HepG2 (cell line): ENCODE results near the gene BACH1. TPM values are rescaled to one million over a fixed set of nuclear protein-coding genes. Genes with fewer than 3 reads are reported as not detected.
"Not testable (repeated sequence)": the region's sequence is repeated elsewhere in the genome, so short reads cannot be mapped to it uniquely, and the experiment has no call there.

Source experiments
- ATAC-seq: fragments of 200-7000 bp; cut with Tn5 transposase; 3 replicates; pipeline ENCODE4 v1.9.1; 2020; ENCODE audit warnings: mild to moderate bottlenecking, moderate library complexity
- BruUV-seq: library from RNA; stranded (reverse); fragments of 400-500 nt; replicated peaks from 2 replicates; lab custom pipeline; 2021; lab: Mats Ljungman, UMichigan
- CTCF ChIA-PET: fragments of 300-600 bp; formaldehyde crosslinking; extraction: SDS; loops from one replicate; lab custom pipeline; 2021; ENCODE audit warnings: low total read pairs, inconsistent platforms, low intra/inter-chr PET ratio; lab: Yijun Ruan, JAX
- POLR2A ChIA-PET: fragments of 350-600 bp; sonication (Branson Sonifier 250); formaldehyde crosslinking; loops from one replicate; lab custom pipeline; 2020; ENCODE audit warnings: antibody characterized with exemption, inconsistent platforms; lab: Yijun Ruan, JAX
- DNase-seq: peaks from one replicate; pipeline ENCODE4 v3.0.0-alpha.2; 2015; ENCODE audit warnings: low spot score
- FAIRE-seq: peaks from 3 replicates; lab custom pipeline; 2011; peaks lifted over from hg19 to GRCh38; lab: Jason Lieb, UNC
- H2AFZ ChIP-seq: one replicate; pipeline ENCODE4 v1.6.1; 2011; ENCODE audit warnings: low read length, inconsistent platforms
- H3K27ac ChIP-seq: fragments of 300-600 bp; 3 replicates; pipeline ENCODE4 v1.8.0; 2011; ENCODE audit warnings: mixed run types, mild to moderate bottlenecking, mixed read lengths, low read length, inconsistent platforms; ENCODE audit not compliant: insufficient read depth; ENCODE audit errors: extremely low read length
- H3K27me3 ChIP-seq, 2 experiments: fragments of 200-600 bp in 1 of 2; 2 replicates in 1 of 2; 3 replicates in 1 of 2; pipeline versions ENCODE4 v1.6.0 to v1.8.0; 2011; ENCODE audit warnings: low read length in 2 of 2, mild to moderate bottlenecking in 2 of 2, moderate library complexity in 2 of 2, inconsistent platforms in 1 of 2; ENCODE audit not compliant: insufficient read depth in 2 of 2, control insufficient read depth in 1 of 2
- H3K36me3 ChIP-seq, 2 experiments: fragments of 200-600 bp in 1 of 2; replicated peaks in 1 of 2; 2 replicates in 1 of 2; 3 replicates in 1 of 2; pipeline versions ENCODE4 v1.5.1 to v1.8.0; 2011; ENCODE audit warnings: low read length in 2 of 2, inconsistent platforms in 1 of 2; ENCODE audit not compliant: insufficient read depth in 2 of 2, control insufficient read depth in 1 of 2
- H3K4me1 ChIP-seq: 2 replicates; pipeline ENCODE4 v1.5.1; 2012; ENCODE audit warnings: low read length, inconsistent platforms; ENCODE audit not compliant: insufficient read depth
- H3K4me2 ChIP-seq: 2 replicates; pipeline ENCODE4 v1.6.0; 2011; ENCODE audit warnings: low read depth, low read length, inconsistent platforms
- H3K4me3 ChIP-seq, 3 experiments: fragments of 200-600 bp in 1 of 3; sonication (generic), shearing (Covaris generic) in 1 of 3; replicated peaks in 1 of 3; 2 replicates each; pipeline ENCODE4 v1.5.1; 2011 to 2016; ENCODE audit warnings: low read length in 3 of 3, inconsistent platforms in 2 of 3, low read depth in 2 of 3, mild to moderate bottlenecking in 2 of 3, control low read depth in 1 of 3, mixed read lengths in 1 of 3; ENCODE audit not compliant: insufficient read depth in 1 of 3
- H3K79me2 ChIP-seq: one replicate; pipeline ENCODE4 v1.6.1; 2011; ENCODE audit warnings: low read length, inconsistent platforms; ENCODE audit not compliant: insufficient read depth
- H3K9ac ChIP-seq: 2 replicates; pipeline ENCODE4 v1.6.0; 2011; ENCODE audit warnings: mild to moderate bottlenecking, low read depth, low read length, inconsistent platforms; ENCODE audit not compliant: insufficient read depth
- H3K9me3 ChIP-seq: 2 replicates; pipeline ENCODE4 v1.5.1; 2012; ENCODE audit warnings: mild to moderate bottlenecking, low read length
- H4K20me1 ChIP-seq: 2 replicates; pipeline ENCODE4 v1.6.0; 2011; ENCODE audit warnings: inconsistent platforms, mild to moderate bottlenecking, low read length, moderate library complexity; ENCODE audit not compliant: insufficient read depth
- FOXO1 ChIP-seq: sonication (generic); formaldehyde crosslinking; IDR thresholded peaks from 2 replicates; pipeline ENCODE4 v1.4.0; 2020; ENCODE audit warnings: missing genetic modification reagents
- NKX3-1 ChIP-seq: sonication (generic); formaldehyde crosslinking; IDR thresholded peaks from 2 replicates; pipeline ENCODE4 v1.5.0; 2020; ENCODE audit warnings: missing genetic modification reagents
- NRL ChIP-seq: sonication (generic); formaldehyde crosslinking; IDR thresholded peaks from 2 replicates; pipeline ENCODE4 v1.5.0; 2020; ENCODE audit warnings: missing genetic modification reagents, mild to moderate bottlenecking, moderate library complexity, borderline replicate concordance
- SP140L ChIP-seq: sonication (generic); formaldehyde crosslinking; IDR thresholded peaks from 2 replicates; pipeline ENCODE4 v1.4.0; 2020; ENCODE audit warnings: missing genetic modification reagents, borderline replicate concordance
- SRSF9 ChIP-seq: fragments of 200-400 bp; formaldehyde crosslinking; IDR thresholded peaks from 2 replicates; pipeline ENCODE4 v1.6.1; 2018; ENCODE audit warnings: borderline replicate concordance, mild to moderate bottlenecking, low read depth, low read length; ENCODE audit not compliant: insufficient read depth, poor library complexity, severe bottlenecking
- ZBTB2 ChIP-seq: sonication (generic); formaldehyde crosslinking; IDR thresholded peaks from 2 replicates; pipeline ENCODE4 v1.8.0; 2022; ENCODE audit warnings: low read depth, missing genetic modification reagents
- ZBTB25 ChIP-seq: IDR thresholded peaks from 2 replicates; pipeline ENCODE4 v1.6.1; 2018; ENCODE audit warnings: missing genetic modification reagents
- ZNF678 ChIP-seq: sonication (generic); formaldehyde crosslinking; IDR thresholded peaks from 2 replicates; pipeline ENCODE4 v1.4.0; 2020; ENCODE audit warnings: mild to moderate bottlenecking, missing genetic modification reagents
- ZNF816 ChIP-seq: sonication (generic); formaldehyde crosslinking; IDR thresholded peaks from 2 replicates; pipeline ENCODE4 v1.8.0; 2022; ENCODE audit warnings: missing genetic modification reagents, mild to moderate bottlenecking, borderline replicate concordance
- WGBS: methylation state at CpG from one replicate; pipeline ENCODE4 v1.1.6; 2017; ENCODE audit warnings: low lambda C conversion rate; 5-methylcytosine and 5-hydroxymethylcytosine counted together
- in situ Hi-C: cut with HindIII; loops from 2 replicates; pipeline ENCODE4 v1.10.0; 2017; ENCODE audit warnings: low pct_unique_long_range_greater_than_20kb; ENCODE audit not compliant: extremely low pct_ligation_motif_present
- intact Hi-C: fragments of 100-400 bp; cut with micrococcal nuclease; formaldehyde crosslinking; loops from one replicate; pipeline ENCODE4 v1.10.0; 2022; ENCODE audit not compliant: unreplicated experiment
- polyA plus RNA-seq, 8 experiments: library from polyadenylated mRNA; depleted of rRNA in 3 of 8; stranded (reverse) in 7 of 8; unstranded in 1 of 8; fragments of >200 nt; fragmentation: Illumina TruSeq in 4 of 8; extraction: Trizol in 4 of 8; gene quantifications; 2 replicates each; pipeline versions ENCODE4 v1.2.1 to v1.2.3, GENCODE V29; 2011 to 2016; ENCODE audit warnings: low read depth in 4 of 8, missing spikeins in 1 of 8, mixed read lengths in 1 of 8; ENCODE audit not compliant: insufficient read depth in 1 of 8
- total RNA-seq, 5 experiments: library from RNA; depleted of rRNA; stranded (reverse); fragments of >200 nt; fragmentation: Illumina TruSeq; extraction: Trizol; gene quantifications; 2 replicates each; pipeline ENCODE4 v1.2.3, GENCODE V29; 2016; ENCODE audit warnings: low read depth in 1 of 5
- TF ChIP-seq, protein P1 (sequence below): sonication (generic); formaldehyde crosslinking; IDR thresholded peaks from 2 replicates; pipeline ENCODE4 v1.5.0; 2020; ENCODE audit warnings: mild to moderate bottlenecking, missing genetic modification reagents

BACH1 gene
- total and polyA plus RNA-seq, 2 of the 13 experiments (the other 11 are each of a cell fraction or from before 2014, with no cell fraction given), result 16.5 to 51.7 TPM

- TF ChIP-seq, protein P1, sequence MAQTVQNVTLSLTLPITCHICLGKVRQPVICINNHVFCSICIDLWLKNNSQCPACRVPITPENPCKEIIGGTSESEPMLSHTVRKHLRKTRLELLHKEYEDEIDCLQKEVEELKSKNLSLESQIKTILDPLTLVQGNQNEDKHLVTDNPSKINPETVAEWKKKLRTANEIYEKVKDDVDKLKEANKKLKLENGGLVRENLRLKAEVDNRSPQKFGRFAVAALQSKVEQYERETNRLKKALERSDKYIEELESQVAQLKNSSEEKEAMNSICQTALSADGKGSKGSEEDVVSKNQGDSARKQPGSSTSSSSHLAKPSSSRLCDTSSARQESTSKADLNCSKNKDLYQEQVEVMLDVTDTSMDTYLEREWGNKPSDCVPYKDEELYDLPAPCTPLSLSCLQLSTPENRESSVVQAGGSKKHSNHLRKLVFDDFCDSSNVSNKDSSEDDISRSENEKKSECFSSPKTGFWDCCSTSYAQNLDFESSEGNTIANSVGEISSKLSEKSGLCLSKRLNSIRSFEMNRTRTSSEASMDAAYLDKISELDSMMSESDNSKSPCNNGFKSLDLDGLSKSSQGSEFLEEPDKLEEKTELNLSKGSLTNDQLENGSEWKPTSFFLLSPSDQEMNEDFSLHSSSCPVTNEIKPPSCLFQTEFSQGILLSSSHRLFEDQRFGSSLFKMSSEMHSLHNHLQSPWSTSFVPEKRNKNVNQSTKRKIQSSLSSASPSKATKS, result no peak
- TF ChIP-seq ZBTB25 (no peak), ZNF678 (CRISPR knock-in tag) (no peak)
These were observed 48.1 kb upstream of the BACH1 start (continued) for GRCh38 chr21:29250636-29251035.

- H3K9me3 ChIP-seq, result peaks cover 18% of the 10 kb centered on the region
- CTCF ChIA-PET, H3K9ac ChIP-seq, BruUV-seq, H2AFZ ChIP-seq, H3K79me2 ChIP-seq, DNase-seq, H3K36me3 ChIP-seq, POLR2A ChIA-PET, intact Hi-C loops, in situ Hi-C loops, H3K4me3 ChIP-seq, H3K4me2 ChIP-seq, H4K20me1 ChIP-seq, H3K27me3 ChIP-seq, FAIRE-seq, ATAC-seq, H3K27ac ChIP-seq: not testable (repeated sequence)
- peaks cover 18% of the 10 kb centered on the region for H3K4me1 ChIP-seq
These were observed 44.9 kb upstream of the BACH1 start for GRCh38 chr21:29253861-29254260.

DNA sequence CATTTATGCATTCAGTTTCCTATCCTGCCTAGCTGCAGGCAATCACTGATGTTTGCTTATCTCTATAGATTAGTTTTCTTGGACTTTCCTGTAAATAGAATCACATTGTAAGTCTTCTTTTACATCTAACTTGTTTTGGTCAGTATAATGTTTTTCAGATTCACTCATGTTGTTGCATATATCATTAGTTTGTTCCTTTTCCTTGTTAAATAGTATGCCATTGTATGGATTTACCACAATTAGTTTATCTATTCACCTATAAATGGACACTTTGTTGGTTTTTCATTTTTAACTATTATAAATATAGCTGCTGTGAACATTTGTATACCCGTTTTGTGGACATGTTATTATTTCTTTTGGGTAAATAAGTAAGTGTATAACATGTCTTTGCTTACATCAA is 44.2 kb upstream of the BACH1 start:
- WGBS, result 4% methylated on average over 1 of the region's 1 CpG
- no peak overlapping the region for H2AFZ ChIP-seq
- ATAC-seq (no peak), DNase-seq (no peak), FAIRE-seq (no peak)
- H3K4me2 ChIP-seq, result no peak overlapping the region
- no peak overlapping the region for H3K9ac ChIP-seq
- CTCF ChIA-PET, result no interaction called here
- H3K27me3 ChIP-seq, result no peaks in the 10 kb centered on the region
- H3K4me3 ChIP-seq, result no peak overlapping the region
- H3K36me3 ChIP-seq, result no peaks in the 10 kb centered on the region
- no TSS peak for BruUV-seq
- POLR2A ChIA-PET, result no interaction called here
- peaks cover 25% of the 10 kb centered on the region for H3K4me1 ChIP-seq
- H3K79me2 ChIP-seq, result no peaks in the 10 kb centered on the region
- H3K9me3 ChIP-seq, result peaks cover 18% of the 10 kb centered on the region
- intact Hi-C loops, result no loop called here
- in situ Hi-C loops, result no loop called here
- no peak overlapping the region for H3K27ac ChIP-seq
- H4K20me1 ChIP-seq, result no peaks in the 10 kb centered on the region
- TF ChIP-seq FOXO1 (CRISPR knock-in tag) (no peak), NKX3-1 (CRISPR knock-in tag) (no peak), ZBTB2 (no peak), NRL (no peak), SRSF9 (no peak), ZNF816 (no peak), SP140L (CRISPR knock-in tag) (no peak)
